ENCODE data around the gene ALG14. TPM values are rescaled to one million over a fixed set of nuclear protein-coding genes. Genes with fewer than 3 reads are reported as not detected.
"Not testable (repeated sequence)": the region's sequence is repeated elsewhere in the genome, so short reads cannot be mapped to it uniquely, and the experiment has no call there.

ALG14 gene
- total RNA-seq, 1 experiment from 2014 or later = 4.4 TPM

DNA sequence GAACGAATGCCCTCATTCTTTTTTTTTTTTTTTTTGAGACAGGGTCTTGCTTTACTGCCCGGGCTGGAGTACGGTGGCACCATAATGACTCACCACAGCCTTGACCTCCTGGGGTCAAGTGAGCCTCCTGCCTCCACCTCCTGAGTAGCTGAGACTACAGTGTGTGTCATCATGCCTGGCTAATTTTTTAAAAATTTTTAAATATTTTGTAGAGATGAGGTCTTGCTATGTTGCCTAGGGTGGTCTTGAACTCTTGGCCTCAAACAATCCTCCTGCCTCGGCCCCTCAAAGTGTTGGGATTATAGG lies 69.4 kb downstream of the ALG14 start:
- DNase-seq = peak; percentile 69
- H3K4me3 ChIP-seq = no peak overlapping the region
- H3K9me3 ChIP-seq = no peaks in the 10 kb centered on the region

DNA sequence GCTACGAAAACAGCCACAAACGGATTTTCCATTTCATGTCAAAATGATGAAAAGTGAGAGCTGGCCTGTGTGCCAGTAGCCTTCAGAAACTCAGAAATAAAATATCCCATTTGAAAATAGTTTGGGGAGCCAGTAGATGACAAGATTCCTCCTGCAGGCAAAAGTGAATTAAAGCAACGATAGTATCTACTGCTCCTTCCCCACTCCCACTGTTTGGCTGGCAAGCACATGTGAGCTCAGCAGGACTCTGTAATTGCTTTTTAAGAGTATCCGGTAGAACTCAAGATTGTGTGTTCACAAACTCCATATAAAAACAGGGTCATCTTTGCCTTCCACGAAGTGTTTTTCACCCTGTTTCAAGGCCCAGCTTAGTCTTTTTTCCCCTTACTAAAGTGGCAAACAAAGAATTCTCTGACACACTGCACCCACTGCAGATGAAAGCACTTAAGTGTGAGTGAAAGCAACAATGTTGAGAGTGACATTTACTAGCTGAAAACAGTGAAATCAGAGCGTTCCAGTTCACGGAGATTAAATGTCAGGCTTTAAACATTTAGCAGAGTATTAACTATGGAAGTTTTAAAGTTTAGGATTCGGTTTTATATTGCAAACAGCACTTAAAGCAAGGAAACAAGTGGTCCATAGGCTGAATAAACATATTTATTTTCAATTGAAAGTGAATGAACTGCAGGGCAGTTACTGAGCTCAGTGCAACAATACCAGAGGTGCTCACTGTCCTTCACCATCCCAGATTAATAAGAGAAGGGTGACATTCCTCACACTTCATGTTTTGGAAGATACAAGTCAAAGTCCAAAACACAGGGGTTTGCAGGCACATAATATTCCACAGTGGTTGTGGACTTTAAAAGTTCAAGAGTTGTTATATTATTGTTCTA lies 70.0 kb downstream of the ALG14 start:
- H3K27me3 ChIP-seq = no peaks in the 10 kb centered on the region
- H3K9me3 ChIP-seq = no peaks in the 10 kb centered on the region
- DNase-seq = peak; percentile 64
- H3K36me3 ChIP-seq = no peaks in the 10 kb centered on the region
- H3K4me3 ChIP-seq = no peak overlapping the region

More for the DNA sequence above, 69.4 kb downstream of the ALG14 start:
- Histone ChIP-seq H3K27me3 (no peaks in the 10 kb centered on the region), H3K36me3 (no peaks in the 10 kb centered on the region)

DNA sequence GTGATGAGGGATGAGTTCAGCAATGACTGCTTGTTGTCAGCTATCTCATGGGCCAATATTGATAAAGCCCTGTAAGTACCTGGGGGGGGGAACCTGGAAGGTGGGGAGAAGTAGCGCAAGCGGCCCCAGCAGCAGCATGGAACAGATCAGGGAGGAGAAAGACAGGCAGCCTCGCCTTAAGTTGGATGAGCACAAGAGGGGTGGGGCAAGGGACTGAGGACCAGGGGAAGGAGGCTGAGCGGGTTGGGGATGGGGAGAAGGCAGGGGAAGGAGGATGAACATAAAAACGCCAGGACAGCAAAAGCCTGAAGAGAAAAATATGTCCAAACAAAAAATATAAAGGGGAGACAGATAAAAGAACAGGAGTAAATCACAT lies 70.6 kb downstream of the ALG14 start:
- no peaks in the 10 kb centered on the region for H3K9me3 ChIP-seq
- DNase-seq = no peak

DNA sequence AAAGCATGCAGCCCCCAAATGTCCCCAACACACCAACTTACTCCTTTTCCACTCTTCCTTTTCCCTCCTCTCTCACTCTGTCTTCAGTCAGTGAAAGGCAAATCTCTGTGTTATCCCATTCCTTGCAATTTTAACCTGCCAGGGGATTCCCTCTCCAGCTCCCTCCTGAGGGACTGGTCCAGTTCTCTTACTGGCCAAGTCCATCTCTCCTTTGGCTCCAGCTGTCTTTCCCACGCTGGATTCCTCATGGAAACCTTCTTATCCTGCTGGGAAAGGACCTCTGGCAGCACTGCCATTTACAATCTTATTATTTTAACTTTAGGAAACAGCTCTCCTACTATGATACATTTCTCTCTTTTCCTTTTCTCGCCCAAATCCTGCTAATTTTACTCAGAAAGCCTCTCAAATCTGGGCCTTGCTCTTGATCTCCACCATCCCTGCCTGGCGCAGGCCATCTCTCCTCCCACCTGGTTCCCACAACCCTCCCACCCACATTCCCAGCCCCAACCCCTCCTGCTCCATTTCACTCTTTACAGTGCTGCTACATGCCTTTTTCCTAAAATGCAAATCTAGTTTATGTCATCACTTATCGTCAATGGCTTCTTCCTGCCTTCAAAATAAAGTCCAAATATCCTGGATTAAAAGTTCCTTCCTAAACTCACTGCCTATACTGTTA lies 73.2 kb downstream of the ALG14 start:
- no peak for DNase-seq
- Histone ChIP-seq H3K27me3 (no peaks in the 10 kb centered on the region), H3K4me3 (no peak overlapping the region)

More for the DNA sequence above, 70.6 kb downstream of the ALG14 start:
- H3K4me3 ChIP-seq = no peak overlapping the region
- H3K27me3 ChIP-seq = no peaks in the 10 kb centered on the region
- H3K36me3 ChIP-seq = no peaks in the 10 kb centered on the region

DNA sequence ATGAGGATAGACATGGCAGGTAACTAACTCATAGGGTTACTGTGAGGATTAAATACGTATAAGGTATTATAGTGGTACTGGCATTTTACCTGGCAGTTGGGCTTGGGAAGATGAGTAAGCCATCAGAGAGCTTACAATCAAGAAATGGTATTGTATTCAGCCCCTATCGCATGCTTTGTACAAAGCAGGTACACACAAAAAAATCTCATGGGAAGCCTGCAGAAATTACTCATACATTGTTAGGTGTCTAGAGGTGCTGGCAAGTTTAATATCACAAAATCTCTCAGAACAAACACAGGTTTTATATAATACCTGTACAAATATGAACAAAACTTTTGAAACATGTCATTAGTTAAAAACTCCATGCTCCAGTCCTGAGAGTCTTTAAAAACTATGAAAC lies 74.0 kb downstream of the ALG14 start:
- DNase-seq = no peak
- H3K4me3 ChIP-seq = no peak overlapping the region
- H3K36me3 ChIP-seq = no peaks in the 10 kb centered on the region
- no peaks in the 10 kb centered on the region for H3K27me3 ChIP-seq
- H3K9me3 ChIP-seq = no peaks in the 10 kb centered on the region

More for the DNA sequence above, 73.2 kb downstream of the ALG14 start:
- Histone ChIP-seq H3K9me3 (no peaks in the 10 kb centered on the region), H3K36me3 (no peaks in the 10 kb centered on the region)

DNA sequence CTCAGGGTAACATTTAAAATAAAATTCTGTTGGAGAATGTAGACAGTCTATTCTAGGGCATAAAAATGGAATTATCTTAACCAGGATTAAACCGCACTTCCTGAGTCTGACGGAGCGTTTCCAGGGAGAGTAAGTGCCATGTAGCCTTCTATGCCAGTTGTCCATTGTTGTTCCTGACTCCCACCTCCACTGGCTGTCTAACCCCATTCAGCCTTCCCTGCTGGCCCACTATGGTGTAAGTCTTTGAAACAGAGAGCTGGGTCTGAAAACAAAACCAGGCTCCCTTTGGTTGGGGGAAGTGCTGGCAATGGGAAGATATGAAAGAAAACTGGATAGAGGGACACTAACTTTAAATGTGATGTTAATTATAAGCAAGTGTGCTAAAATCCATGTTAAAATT lies 74.6 kb downstream of the ALG14 start:
- H3K27me3 ChIP-seq = no peaks in the 10 kb centered on the region
- DNase-seq = no peak

DNA sequence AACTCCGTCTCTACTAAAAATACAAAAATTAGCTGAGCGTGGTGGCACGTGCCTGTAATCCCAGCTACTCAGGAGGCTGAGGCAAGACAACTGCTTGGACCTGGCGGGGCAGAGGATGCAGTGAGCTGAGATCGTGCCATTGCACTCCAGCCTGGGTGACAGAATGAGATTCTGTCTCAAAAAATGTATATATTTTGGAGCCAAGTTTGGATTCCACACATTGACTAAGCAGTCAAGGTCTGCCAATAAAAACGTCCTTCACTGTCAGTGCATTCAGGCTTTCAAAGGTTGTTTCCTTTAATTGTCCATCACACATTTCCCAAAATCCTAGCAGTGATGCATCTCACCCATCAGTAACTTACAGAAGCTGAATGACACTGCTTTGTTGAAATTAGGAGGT lies 77.2 kb downstream of the ALG14 start:
- DNase-seq = peak; percentile 75
- not testable (repeated sequence) for H3K36me3 ChIP-seq, H3K9me3 ChIP-seq, H3K4me3 ChIP-seq, H3K27me3 ChIP-seq

More for the DNA sequence above, 74.6 kb downstream of the ALG14 start:
- Histone ChIP-seq H3K4me3 (no peak overlapping the region), H3K36me3 (no peaks in the 10 kb centered on the region), H3K9me3 (no peaks in the 10 kb centered on the region)

DNA sequence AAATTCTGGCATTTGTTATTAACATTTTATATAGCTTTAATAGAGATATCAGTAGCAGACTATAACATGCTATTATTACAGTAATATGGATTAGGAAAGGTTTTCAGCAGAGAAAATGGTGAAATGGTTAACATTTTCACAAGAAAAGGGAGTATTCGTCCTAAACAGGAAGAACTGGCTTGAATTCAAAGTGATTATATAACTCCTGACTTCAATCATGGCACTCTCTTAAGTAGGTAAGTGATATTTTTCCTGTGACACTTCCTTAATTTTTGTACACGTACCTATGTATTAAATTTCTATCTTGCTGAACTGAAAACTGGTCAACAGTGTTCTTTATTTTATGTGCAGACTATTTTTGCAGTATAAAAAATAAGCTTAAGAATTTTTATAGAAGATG lies 77.9 kb downstream of the ALG14 start:
- Histone ChIP-seq H3K36me3 (no peaks in the 10 kb centered on the region), H3K27me3 (no peaks in the 10 kb centered on the region), H3K4me3 (no peak overlapping the region), H3K9me3 (no peaks in the 10 kb centered on the region)
- no peak for DNase-seq

DNA sequence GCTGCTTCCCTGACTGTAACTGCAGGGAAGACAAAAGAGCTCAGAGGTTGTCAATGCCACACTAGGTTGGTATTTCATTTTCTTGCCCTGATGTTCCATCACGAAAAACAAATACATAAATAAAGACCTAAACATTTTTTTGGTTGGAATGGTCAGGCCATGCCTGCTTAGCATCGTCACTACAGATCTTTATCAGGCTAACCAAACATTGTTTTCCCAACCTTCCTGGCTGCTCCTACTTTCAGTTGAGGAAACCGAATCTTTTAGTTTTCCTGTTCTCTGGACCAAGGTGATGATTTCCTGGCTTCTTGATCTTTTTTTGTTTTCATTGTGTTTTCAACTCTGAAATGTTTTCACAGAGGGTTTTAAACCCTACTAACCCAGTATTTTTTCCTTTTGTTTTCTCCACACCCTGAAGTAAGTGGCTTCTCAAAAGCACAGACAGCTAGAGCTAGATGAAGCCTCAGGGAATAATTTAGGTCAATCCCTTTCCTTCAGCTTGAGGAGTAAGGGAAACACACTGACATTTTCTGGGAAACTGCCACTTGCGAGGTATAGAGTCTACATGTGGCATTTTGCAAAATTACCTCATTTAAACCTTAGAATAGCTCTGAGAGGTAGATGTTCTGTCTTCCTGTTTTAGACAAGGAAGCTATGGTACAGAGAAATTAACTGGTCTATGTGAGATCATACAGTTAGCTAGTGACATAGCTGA lies 78.7 kb downstream of the ALG14 start:
- H3K36me3 ChIP-seq = no peaks in the 10 kb centered on the region
- no peaks in the 10 kb centered on the region for H3K9me3 ChIP-seq
- DNase-seq = no peak
- no peak overlapping the region for H3K4me3 ChIP-seq
- H3K27me3 ChIP-seq = no peaks in the 10 kb centered on the region

DNA sequence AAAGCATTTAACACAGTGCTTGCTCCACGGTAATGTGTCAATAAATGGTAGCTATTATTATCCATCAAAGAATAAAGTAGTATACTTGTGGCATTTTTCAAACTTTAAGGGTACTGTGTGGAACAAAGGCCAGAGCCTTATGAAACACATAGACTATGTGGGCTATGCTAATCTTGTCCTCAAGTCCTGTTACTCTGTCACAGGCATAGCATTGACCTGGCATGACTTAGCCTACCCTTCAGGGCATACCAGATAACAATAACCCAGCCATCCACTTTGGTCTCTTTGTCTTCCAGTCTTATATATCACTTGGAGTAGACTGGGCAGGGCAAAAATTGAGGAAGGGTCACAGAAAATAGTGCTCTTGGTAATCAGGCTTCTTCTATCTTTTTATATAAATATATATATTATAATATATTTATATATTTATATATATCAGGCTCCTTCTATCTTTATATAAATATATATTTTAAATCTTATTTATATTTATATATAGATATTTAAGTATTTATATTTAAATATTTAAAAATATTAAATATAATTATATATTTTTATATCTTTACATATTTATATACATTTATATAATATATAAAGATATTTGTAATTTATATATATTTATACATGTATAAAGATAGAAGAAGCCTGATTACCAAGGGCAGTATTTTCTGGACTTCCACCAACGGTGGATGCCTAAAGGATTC lies 79.7 kb downstream of the ALG14 start:
- DNase-seq = no peak
- H3K4me3 ChIP-seq = no peak overlapping the region
- H3K27me3 ChIP-seq = no peaks in the 10 kb centered on the region
- H3K9me3 ChIP-seq = no peaks in the 10 kb centered on the region
- no peaks in the 10 kb centered on the region for H3K36me3 ChIP-seq

DNA sequence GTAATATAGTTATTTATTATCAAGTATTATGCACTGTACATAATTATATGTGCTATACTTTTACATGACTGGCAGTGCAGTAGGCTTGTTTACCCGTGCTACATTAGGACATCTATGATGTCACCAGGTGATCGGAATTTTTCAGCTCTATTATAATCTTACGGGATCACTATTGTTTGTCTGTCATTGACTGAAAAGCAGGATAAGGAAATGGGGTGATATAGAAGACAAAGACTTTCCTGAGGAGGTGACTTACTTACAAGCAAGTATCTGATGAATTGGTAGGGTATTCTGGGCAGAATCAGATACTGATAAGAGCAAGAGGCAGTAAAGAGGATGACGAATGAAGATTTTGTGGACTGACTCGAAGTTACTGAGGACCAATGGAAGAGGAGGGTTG lies 80.6 kb downstream of the ALG14 start:
- Histone ChIP-seq H3K9me3 (no peaks in the 10 kb centered on the region), H3K4me3 (no peak overlapping the region), H3K36me3 (no peaks in the 10 kb centered on the region), H3K27me3 (no peaks in the 10 kb centered on the region)
- DNase-seq = no peak

DNA sequence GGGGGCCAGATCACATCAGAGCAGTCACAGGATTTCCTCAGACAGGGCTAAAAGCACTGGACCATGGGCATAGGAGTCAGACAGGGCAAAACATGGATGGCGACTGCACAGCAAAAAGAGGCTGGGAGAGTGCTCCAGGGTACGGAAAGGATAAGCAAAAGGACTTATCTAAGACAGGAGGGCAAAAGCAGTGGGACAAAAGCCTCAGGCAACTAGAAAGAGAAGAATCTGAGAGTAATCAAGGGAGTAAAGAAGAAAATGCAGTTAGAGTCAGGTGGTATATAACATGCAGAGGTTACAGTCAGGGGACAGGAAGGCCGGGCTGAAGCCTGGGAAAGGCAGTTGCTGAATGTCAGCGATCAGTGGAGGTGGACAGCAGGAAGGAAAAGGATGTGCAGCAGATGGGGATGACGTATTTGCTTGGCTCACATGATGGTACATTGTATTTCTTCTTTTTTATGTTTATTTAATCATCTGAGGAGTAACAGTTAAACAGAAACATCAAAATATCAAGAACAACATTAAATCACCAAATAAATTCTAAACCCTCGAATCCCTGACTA lies 82.8 kb downstream of the ALG14 start:
- DNase-seq = no peak
- Histone ChIP-seq H3K9me3 (no peaks in the 10 kb centered on the region), H3K4me3 (no peak overlapping the region), H3K27me3 (no peaks in the 10 kb centered on the region), H3K36me3 (no peaks in the 10 kb centered on the region)

DNA sequence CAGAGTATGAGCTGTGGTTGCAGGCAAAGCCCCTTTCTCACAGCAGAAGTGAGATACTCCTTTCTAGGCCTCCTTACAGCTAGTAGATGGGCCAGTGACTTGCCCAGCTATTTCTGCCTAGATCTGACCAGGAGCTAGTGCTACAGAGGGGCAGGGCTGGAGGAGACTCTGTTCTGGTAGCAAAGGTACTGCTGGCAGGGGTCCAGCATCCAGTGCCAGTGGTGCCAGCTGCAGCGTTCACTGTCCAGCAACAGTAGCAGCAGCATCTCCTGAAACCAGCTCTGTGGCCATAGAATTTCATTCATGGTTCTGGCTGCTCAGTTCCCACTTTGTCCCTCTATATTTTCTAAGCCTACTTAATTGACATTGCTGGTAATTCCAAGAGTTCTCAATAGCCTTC lies 83.4 kb downstream of the ALG14 start:
- no peaks in the 10 kb centered on the region for H3K27me3 ChIP-seq
- H3K4me3 ChIP-seq = no peak overlapping the region
- H3K36me3 ChIP-seq = no peaks in the 10 kb centered on the region
- H3K9me3 ChIP-seq = no peaks in the 10 kb centered on the region
- no peak for DNase-seq

DNA sequence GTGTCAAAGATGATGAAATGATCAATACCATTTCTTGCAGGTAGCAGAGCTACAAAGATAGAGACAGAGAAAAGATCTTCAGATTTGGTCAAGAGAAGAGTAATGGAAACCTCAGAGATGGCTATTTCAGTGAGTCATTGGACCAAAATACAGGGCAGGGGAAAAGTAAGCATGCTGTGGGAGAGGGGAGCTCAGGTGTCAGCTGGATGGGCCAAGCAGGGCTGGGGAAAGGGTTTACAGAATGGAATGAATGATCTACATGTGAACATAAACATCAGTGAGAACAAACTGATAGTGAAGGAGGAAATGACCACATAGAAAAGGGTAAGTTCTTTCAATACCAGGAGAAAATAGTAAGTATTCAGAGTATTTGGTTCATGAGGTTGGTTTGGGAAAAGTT lies 84.4 kb downstream of the ALG14 start:
- DNase-seq = no peak
- H3K9me3 ChIP-seq = no peaks in the 10 kb centered on the region
- H3K36me3 ChIP-seq = no peaks in the 10 kb centered on the region
- no peak overlapping the region for H3K4me3 ChIP-seq
- H3K27me3 ChIP-seq = no peaks in the 10 kb centered on the region

DNA sequence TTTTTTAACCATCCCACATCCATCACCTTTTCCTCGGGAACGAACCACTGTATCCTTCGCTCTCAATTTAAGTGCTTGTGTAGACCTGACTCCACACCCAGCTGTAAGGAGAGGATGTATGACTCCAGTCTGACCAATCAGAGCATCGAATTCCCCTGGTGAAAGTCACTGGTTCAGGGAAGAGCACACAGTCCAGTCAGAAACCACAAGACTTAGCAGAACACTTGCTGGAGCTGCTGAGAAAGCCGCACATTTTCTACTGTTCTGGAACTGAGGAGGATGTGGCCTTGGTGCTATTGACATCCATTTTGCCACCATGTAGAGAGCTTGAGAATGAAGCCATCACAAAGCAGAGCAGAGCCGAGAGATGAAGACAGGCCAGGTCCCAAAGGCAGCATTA lies 86.0 kb downstream of the ALG14 start:
- no peaks in the 10 kb centered on the region for H3K27me3 ChIP-seq
- no peaks in the 10 kb centered on the region for H3K36me3 ChIP-seq
- H3K4me3 ChIP-seq = no peak overlapping the region
- no peaks in the 10 kb centered on the region for H3K9me3 ChIP-seq
- DNase-seq = no peak

DNA sequence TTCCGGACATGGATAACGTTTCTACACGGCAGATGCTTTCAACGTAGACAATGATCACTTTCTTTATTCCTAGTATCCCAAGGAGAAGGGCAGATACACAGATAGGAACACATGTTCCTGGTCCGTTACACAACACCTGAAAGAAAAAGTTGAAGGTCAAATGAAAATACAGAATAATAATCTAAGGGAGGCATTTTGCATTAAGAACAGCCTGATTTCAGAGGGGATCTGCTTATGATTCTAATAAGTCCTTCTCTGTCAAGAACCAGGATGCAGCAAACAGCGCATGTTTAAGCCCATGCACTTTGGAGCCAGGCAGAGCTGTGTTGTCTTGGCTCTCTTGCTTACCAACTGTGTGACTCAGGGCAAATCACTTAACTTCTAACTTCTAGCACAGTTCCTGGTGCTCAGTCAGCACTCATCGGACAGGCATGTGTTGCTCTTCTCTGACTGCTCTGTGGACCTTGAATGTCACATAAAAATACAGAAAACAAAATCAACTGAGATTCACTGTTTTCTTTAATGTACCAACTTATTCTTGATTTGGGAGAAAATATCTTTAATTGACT lies 89.5 kb downstream of the ALG14 start:
- H3K27me3 ChIP-seq = no peaks in the 10 kb centered on the region
- H3K9me3 ChIP-seq = no peaks in the 10 kb centered on the region
- DNase-seq = peak; percentile 81
- H3K4me3 ChIP-seq = no peak overlapping the region
- no peaks in the 10 kb centered on the region for H3K36me3 ChIP-seq

Data from MG63 (cell line).